Right cardiac atrium (tissue), 5 donors: ENCODE data around the gene NOL8. TPM values are rescaled to one million over a fixed set of nuclear protein-coding genes. Genes with fewer than 3 reads are reported as not detected.

Source experiments
- ATAC-seq, 2 donors: fragments of 200-7000 bp; cut with Tn5 transposase; one replicate each; pipeline versions ENCODE4 v1.8.0 to v1.9.1; 2020; ENCODE audit warnings: moderate library complexity in 2 of 2, mild to moderate bottlenecking in 1 of 2
- DNase-seq, 3 donors: peaks; one replicate each; pipeline ENCODE4 v3.0.0-alpha.2; 2020
- H3K27ac ChIP-seq: one replicate; pipeline ENCODE4 v1.5.1; 2013; ENCODE audit warnings: mild to moderate bottlenecking, low read length, control low read depth, moderate library complexity
- H3K27me3 ChIP-seq: one replicate; pipeline ENCODE4 v1.6.1; 2013; ENCODE audit not compliant: control insufficient read depth, insufficient read depth
- H3K4me1 ChIP-seq: one replicate; pipeline ENCODE4 v1.6.1; 2013; ENCODE audit warnings: low read length; ENCODE audit not compliant: control insufficient read depth, insufficient read depth
- H3K4me3 ChIP-seq: one replicate; pipeline ENCODE4 v1.5.1; 2013; ENCODE audit warnings: low read length, control low read depth
- H3K9me3 ChIP-seq: one replicate; pipeline ENCODE4 v1.6.1; 2013; ENCODE audit warnings: low read length; ENCODE audit not compliant: control insufficient read depth
- WGBS: extraction: QIAGEN DNeasy Blood & Tissue Kit; methylation state at CpG from one replicate; pipeline ENCODE4 v1.1.7; 2013; 5-methylcytosine and 5-hydroxymethylcytosine counted together
- intact Hi-C, 4 donors: fragments of 100-400 bp; cut with DNase I; formaldehyde crosslinking; loops; one replicate each; pipeline versions ENCODE4 v1.11.0 to v1.14.0; 2022 to 2023
- polyA plus RNA-seq: library from polyadenylated mRNA; stranded (reverse); fragments of 200-250 nt; gene quantifications from one replicate; pipeline ENCODE4 v1.2.3, GENCODE V29; 2013
- total RNA-seq, 4 donors: library from RNA; stranded (reverse); fragmentation: NEBNext Ultra II Directional; extraction: Animal tissue kit (Norgen Biotek cat#: 25700); gene quantifications; one replicate each; pipeline ENCODE4 v1.2.1, GENCODE V29; 2021
- donor health status: healthy with polysubstance abuse.
- donor health status: DM: no; HTN: yes; CAD: no.
- donor health status: DM: no; HTN: no; CAD: no.
- donor health status: DM: no; HTN: yes; CAD: no; lungs with severe emphysema.
- donor health status: DM: yes; HTN: yes; CAD: no.

NOL8 gene
- total and polyA plus RNA-seq, 5 donors = 10.9 to 19.0 (median 16.0) TPM

DNA sequence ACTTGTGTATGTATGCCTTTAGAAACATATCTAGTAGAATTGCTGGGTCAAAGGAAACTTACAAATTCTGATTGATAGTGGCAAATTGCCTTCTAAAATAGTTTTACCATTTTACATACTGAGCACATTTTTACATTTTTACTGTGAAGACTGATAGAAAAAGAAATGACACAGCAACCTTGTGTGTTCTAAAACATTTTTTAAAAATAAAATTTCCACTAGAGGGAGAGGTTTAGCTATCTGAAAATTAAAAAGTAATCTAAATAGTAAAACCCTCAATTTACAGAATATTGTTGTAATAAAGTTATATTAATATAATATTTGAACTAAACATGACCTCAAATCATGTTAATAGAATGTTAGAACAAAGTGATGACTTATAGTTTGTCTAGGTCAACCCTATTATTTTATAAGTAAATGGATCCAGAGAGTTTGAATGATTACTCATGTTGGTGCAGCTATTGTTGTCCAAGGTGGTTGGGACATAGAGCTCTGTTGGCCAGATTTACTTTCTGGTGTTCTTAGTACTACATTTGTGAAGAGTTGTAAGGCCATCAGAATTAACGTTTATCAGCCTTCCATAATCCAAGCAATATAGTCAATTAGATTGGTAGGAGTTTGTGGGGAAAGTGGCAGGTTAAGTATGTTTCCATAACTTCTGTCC is 17.8 kb upstream of the NOL8 start:
- DNase-seq (no peak), ATAC-seq (no peak)
- Histone ChIP-seq H3K27ac (no peak overlapping the region), H3K4me1 (no peaks in the 10 kb centered on the region), H3K9me3 (no peaks in the 10 kb centered on the region), H3K4me3 (no peak overlapping the region), H3K27me3 (no peaks in the 10 kb centered on the region)
- 73% methylated on average over 1 of the region's 1 CpG for WGBS
- intact Hi-C loops = loop anchor here in 3 of 4 donors (10.0 kb wide), 2 partner anchors 92 to 292 kb away; no protein-coding TSS in a partner anchor

DNA sequence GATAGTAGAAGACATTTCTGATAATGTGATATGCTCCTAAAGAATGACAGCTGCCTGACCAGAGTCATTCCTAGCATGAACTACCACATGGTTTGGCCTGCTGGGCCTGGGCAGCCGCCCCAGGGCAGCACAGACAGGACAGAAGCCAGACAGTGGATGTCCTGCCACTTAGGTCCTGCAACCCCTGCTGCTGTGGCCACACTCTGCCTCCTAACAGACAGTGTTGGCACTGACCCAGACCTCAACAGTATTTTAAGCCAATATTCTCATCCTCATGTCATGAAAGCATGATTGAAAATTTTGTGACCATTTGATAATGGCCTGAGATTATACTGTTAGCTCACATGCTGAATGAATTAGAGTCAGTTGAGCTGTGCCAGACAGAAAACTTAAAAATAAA is 16.4 kb upstream of the NOL8 start:
- ATAC-seq (no peak), DNase-seq (no peak)
- Histone ChIP-seq H3K27me3 (no peaks in the 10 kb centered on the region), H3K4me3 (no peak overlapping the region), H3K4me1 (no peaks in the 10 kb centered on the region), H3K27ac (no peak overlapping the region), H3K9me3 (no peaks in the 10 kb centered on the region)
- 97% methylated on average over 1 of the region's 1 CpG for WGBS
- intact Hi-C loops = loop anchor here in 3 of 4 donors (10.0 kb wide), 2 partner anchors 93 to 293 kb away; no protein-coding TSS in a partner anchor

DNA sequence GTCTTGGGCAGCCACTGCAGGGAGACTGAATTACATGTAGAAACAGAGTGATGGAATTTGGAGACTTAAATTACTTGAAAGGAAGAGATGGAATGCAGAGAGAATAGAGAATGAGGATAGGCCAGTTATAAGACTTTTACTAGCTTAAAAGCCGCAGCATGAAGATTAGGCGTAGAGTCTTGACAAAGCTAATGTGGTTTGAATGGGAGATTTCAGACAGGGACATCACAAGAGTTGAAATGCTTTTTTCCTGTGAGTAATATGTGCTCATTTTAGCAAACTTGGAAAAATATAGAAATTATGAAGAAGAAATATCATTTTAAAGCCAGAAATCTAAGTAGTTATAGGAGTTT is 8.1 kb upstream of the NOL8 start:
- peak in 1 of 2 donors; percentile 41 for ATAC-seq
- H3K4me1 ChIP-seq = no peaks in the 10 kb centered on the region
- intact Hi-C loops = no loop called here
- H3K9me3 ChIP-seq = no peaks in the 10 kb centered on the region
- 76% methylated on average over 2 of the region's 2 CpGs for WGBS
- peak overlapping the region; percentile 58 for H3K27ac ChIP-seq
- no peak for DNase-seq
- H3K27me3 ChIP-seq = no peaks in the 10 kb centered on the region
- no peak overlapping the region for H3K4me3 ChIP-seq

DNA sequence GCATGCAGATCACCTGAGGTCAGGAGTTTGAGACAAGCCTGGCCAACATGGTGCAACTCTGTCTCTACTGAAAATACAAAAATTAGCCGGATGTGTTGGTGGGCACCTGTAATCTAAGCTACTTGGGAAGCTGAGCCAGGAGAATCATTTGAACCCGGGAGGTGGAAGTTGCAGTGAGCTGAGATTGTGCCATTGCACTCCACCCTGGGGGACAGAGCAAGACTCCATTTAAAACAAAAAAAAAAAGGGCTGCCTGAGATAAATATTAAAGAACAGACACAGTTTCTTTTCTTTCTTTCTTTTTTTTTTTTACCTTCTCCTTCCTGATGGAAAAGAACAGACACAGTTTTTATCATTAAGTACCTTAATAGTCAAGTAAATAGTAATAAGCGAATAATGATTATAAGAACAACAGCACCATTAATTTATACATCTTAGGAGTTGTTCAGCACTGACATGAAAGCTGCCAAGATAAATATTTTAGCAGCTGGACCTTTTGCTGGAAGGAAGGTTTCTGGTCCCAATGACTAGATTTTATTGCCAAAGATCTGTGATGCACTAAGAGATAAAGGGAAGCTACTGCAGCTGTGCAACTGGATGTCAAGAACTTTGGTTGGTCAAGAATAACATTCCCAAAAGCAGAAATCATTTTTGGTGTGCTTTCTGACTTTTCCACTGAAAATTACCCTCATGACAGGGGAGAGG is 7.6 kb upstream of the NOL8 start:
- intact Hi-C loops = no loop called here
- DNase-seq (peak in 1 of 3 donors; percentile 47), ATAC-seq (peak; percentile 47 to 74)
- no peaks in the 10 kb centered on the region for H3K9me3 ChIP-seq
- no peaks in the 10 kb centered on the region for H3K27me3 ChIP-seq
- H3K4me1 ChIP-seq = no peaks in the 10 kb centered on the region
- 51% methylated on average over 3 of the region's 3 CpGs for WGBS
- peak overlapping the region; percentile 58 for H3K27ac ChIP-seq
- H3K4me3 ChIP-seq = no peak overlapping the region

DNA sequence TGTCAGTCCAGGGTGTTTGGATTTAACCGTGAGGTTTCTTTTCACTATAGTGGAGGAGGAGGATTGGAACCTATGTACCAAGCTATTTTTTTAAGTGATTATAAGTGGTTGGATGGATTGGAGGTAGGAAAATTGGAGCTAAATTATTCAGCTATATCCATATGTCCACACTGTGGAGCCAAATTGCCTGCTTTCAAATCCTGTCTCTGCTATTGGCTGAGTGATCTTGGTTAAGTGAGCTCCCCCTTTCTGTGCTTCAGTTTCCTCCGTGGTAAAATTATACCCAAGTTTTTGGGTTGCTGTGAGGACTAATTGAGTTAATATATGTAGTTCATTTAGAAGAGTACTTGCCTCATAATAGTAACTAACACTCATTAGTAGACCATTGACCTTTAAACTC is 3.1 kb upstream of the NOL8 start:
- 41% methylated on average over 2 of the region's 2 CpGs for WGBS
- ATAC-seq = no peak
- DNase-seq = no peak
- Histone ChIP-seq H3K4me3 (no peak overlapping the region), H3K9me3 (no peaks in the 10 kb centered on the region), H3K4me1 (no peaks in the 10 kb centered on the region), H3K27ac (no peak overlapping the region), H3K27me3 (no peaks in the 10 kb centered on the region)
- intact Hi-C loops = loop anchor here in 1 of 4 donors (10.0 kb wide), 1 partner anchor 307 kb away; no protein-coding TSS in a partner anchor

DNA sequence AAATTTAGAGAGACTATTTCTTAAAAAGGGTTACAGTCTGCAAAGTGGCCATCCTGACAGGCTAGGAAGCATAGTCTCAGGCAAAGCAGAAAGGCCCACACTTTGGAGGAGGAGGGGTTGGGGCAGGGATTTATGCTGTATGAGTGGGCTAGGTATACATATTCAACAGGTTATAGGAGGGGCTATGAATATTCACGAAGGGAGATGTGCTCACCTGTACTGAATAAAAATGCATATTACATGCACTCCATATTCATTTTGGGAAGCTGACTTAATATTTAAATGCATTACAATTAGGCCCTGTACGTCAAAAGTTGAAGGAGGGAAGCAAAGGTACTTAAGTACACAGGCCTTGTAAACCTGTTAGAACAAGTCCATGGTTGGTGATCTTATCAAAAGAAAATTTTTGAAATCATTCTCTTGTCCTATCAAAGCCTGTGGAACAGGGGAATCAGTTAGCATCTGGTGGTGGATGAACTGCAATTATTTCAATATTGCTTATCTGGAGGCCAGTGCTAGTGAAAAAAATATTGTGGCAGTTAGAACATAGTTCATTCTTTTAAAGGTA is 2.2 kb upstream of the NOL8 start:
- Histone ChIP-seq H3K9me3 (no peaks in the 10 kb centered on the region), H3K4me3 (no peak overlapping the region), H3K4me1 (no peaks in the 10 kb centered on the region), H3K27ac (no peak overlapping the region), H3K27me3 (no peaks in the 10 kb centered on the region)
- DNase-seq = no peak
- WGBS = 68% methylated on average over 2 of the region's 2 CpGs
- no peak for ATAC-seq
- intact Hi-C loops = loop anchor here in 1 of 4 donors (10.0 kb wide), 1 partner anchor 307 kb away; no protein-coding TSS in a partner anchor

DNA sequence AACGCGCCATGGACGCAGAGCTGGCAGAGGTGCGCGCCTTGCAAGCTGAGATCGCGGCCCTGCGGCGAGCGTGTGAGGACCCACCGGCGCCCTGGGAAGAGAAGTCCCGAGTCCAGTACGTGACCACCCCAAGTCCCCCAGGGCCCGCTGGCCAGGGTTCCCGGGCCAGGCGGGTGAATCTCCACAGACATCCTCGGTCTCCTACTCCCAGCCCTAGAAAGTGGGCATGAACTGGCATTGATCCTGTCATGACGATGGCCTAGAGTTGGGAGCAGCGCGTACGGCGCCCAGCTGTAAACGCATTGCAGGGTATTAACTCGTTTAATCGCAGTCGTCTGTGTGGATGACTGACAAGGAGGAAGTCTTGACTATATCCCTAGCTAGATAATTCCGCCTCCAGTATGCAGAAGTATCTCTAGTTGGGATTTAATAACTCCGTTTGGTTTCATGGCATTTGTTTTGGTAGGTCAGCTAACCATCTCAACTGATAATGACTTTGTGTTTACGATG is 896 bp upstream of the NOL8 start:
- intact Hi-C loops = loop anchor here in 1 of 4 donors (10.0 kb wide), 1 partner anchor 309 kb away; no protein-coding TSS in a partner anchor
- 1% methylated on average over 30 of the region's 30 CpGs for WGBS
- H3K27ac ChIP-seq = peak overlapping the region; percentile 91
- H3K4me1 ChIP-seq = no peaks in the 10 kb centered on the region
- peak overlapping the region; percentile 99 for H3K4me3 ChIP-seq
- DNase-seq (no peak), ATAC-seq (no peak)
- H3K9me3 ChIP-seq = no peaks in the 10 kb centered on the region
- H3K27me3 ChIP-seq = no peaks in the 10 kb centered on the region

DNA sequence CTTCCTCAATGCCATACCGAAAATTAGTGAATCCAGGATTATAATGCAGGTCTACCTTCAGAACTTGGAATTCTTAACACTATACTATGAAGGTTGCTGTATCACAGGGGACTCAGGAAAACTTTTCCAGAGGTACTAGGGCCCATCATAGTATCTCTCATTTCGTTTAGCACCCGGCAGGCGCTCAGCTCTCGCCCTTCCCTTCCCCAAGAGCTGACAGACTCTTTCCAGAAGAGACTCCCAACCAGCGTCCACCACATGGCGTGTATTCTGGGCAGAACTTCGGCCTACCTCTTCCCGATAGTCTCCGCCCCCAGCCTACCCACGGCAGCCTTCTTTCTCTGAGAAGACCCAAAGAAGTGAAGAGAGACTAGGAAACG is 271 bp downstream of the NOL8 start:
- ATAC-seq = peak; percentile 58 to 74
- intact Hi-C loops = loop anchor here in 1 of 4 donors (10.0 kb wide), 1 partner anchor 310 kb away; no protein-coding TSS in a partner anchor
- H3K27me3 ChIP-seq = no peaks in the 10 kb centered on the region
- peak overlapping the region; percentile 91 for H3K27ac ChIP-seq
- peak overlapping the region; percentile 99 for H3K4me3 ChIP-seq
- no peaks in the 10 kb centered on the region for H3K9me3 ChIP-seq
- under 1% methylated on average over 12 of the region's 12 CpGs for WGBS
- H3K4me1 ChIP-seq = no peaks in the 10 kb centered on the region
- DNase-seq = no peak

DNA sequence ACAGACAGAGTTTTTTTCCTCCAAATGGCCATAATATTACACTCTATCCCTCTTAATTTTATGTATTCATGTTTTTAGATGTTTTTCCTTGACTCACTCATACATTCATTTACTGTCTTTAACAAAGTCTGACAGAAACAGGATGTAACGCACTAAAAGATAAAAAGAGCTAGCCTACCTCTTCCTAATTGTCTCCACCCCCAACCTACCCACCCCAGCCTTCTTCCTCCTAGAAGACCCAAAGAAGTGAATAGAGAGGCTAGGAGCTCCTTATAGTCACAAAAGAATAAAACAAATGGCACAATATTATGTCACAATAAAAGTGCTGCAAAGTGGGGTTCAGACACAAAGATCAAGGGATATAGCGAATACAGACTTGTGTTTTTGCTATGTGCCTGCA is 719 bp downstream of the NOL8 start:
- no peaks in the 10 kb centered on the region for H3K27me3 ChIP-seq
- peak overlapping the region; percentile 99 for H3K4me3 ChIP-seq
- DNase-seq = no peak
- no peak for ATAC-seq
- H3K9me3 ChIP-seq = no peaks in the 10 kb centered on the region
- no peaks in the 10 kb centered on the region for H3K4me1 ChIP-seq
- H3K27ac ChIP-seq = no peak overlapping the region
- intact Hi-C loops = loop anchor here in 1 of 4 donors (10.0 kb wide), 1 partner anchor 310 kb away; no protein-coding TSS in a partner anchor
- WGBS = 14% methylated on average over 2 of the region's 2 CpGs

DNA sequence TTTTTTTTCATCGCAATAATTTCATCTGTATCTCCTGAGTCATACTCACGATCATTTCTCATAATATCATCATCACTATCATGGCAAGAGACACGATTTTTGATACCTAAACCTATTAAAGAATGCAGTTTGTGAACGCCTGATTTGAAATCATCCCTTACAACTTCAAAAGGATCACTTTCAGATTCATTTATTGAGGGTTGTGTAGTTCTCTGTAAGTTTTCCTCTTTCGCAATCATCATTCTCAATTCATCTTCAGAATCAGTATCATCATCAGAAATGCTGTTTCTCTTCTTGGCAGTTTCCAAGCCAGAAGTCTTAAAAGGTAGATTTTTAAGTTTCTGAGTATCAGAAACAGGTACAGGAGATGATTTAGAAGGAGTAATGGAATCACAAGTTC is 9.7 kb downstream of the NOL8 start:
- DNase-seq (no peak), ATAC-seq (no peak)
- Histone ChIP-seq H3K9me3 (no peaks in the 10 kb centered on the region), H3K4me1 (no peaks in the 10 kb centered on the region), H3K27me3 (no peaks in the 10 kb centered on the region), H3K27ac (no peak overlapping the region), H3K4me3 (no peak overlapping the region)
- intact Hi-C loops = no loop called here
- 91% methylated on average over 5 of the region's 5 CpGs for WGBS

DNA sequence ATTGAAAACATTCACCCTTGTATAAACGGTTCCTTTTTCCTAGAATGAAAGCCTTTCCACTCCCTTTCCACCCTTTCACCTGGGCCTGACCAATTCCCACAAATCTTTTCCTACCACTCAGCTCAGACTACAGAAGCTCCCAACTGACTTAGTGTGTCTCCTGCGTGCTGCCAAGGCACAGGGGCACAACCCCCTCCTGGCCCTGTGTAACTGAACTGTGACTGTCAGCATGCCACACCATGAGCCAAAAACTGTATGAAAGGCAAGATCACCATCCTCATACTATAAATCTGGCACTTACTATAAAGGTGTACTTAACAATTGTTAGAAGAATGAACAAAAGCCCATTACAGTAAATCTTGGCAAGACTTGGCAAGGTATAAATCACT is 11.5 kb downstream of the NOL8 start:
- Histone ChIP-seq H3K4me3 (no peak overlapping the region), H3K27me3 (no peaks in the 10 kb centered on the region), H3K9me3 (no peaks in the 10 kb centered on the region), H3K4me1 (no peaks in the 10 kb centered on the region), H3K27ac (peak overlapping the region; percentile 23)
- intact Hi-C loops = no loop called here
- WGBS = 69% methylated on average over 2 of the region's 2 CpGs
- ATAC-seq (no peak), DNase-seq (no peak)
